ENCODE results near the gene TMC6. TPM values are rescaled to one million over a fixed set of nuclear protein-coding genes. Genes with fewer than 3 reads are reported as not detected.
A peak's percentile ranks its signal among the peaks of the same experiment; 100 is the strongest.

Gene TMC6
- total and polyA plus RNA-seq, 2 of the 13 experiments (the other 11 are each of a cell fraction or from before 2014, with no cell fraction given) = 48.4 to 99.1 TPM

DNA sequence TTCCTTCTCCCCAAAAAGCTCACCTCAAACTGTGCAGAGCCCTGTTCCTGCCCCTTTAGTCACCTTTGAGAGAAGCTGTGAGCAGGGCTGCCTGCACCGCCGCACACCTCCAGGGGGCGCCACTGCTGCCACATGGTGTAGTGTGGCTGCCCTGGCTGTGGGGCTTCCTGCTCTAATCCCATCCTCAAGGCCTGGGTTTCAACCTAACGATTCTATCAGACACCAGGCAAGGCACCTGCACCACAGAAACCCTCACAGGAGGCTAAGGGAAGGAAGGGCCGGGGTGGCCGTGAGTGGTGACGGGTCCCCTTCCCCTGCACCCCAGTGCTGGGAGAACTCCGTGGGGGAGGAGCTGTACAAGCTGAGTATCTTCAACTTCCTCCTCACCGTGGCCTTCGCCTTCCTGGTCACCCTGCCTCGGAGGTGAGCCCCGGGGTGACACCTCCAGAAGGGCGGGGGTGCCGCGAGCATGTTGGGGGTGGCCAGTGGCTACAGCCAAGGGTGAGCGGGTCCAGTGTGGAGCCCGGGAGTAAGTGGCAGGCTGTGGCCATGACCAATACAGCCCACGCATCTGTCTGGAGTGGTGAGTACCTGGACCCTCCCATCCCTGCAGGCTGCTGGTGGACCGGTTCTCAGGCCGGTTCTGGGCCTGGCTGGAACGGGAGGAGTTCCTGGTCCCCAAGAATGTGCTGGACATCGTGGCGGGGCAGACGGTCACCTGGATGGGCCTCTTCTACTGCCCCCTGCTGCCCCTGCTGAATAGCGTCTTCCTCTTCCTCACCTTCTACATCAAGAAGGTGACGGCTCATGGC is 9.0 kb upstream of the TMC6 start (continued):
- TF ChIP-seq ZBTB2 (CRISPR knock-in tag; IDR thresholded peaks at IDR 0.05; ENCODE audit: low read depth) (no peak), ZMYM3 (CRISPR knock-in tag; IDR thresholded peaks at IDR 0.05) (peak; percentile 29; the same call in 1 of the 2 replicates), ZKSCAN8 (CRISPR knock-in tag; IDR thresholded peaks at IDR 0.05; ENCODE audit: borderline replicate concordance) (no peak), RNF2 (conservative IDR thresholded peaks at IDR 0.05; ENCODE audit: low read depth) (no peak), PHF21A (CRISPR knock-in tag; IDR thresholded peaks at IDR 0.05) (peak; percentile 21; the same call in 1 of the 2 replicates), ZNF496 (CRISPR knock-in tag; IDR thresholded peaks at IDR 0.05; ENCODE audit: insufficient replicate concordance) (no peak), ZSCAN21 (CRISPR knock-in tag; IDR thresholded peaks at IDR 0.05; ENCODE audit: borderline replicate concordance) (no peak; the same call in 1 of the 2 replicates), ZNF34 (CRISPR knock-in tag; IDR thresholded peaks at IDR 0.05; ENCODE audit: borderline replicate concordance) (no peak), MYNN (CRISPR knock-in tag; IDR thresholded peaks at IDR 0.05; ENCODE audit: low read depth) (no peak), FOXA1 (IDR thresholded peaks at IDR 0.05) (no peak), FOXA1 (CRISPR knock-in tag; IDR thresholded peaks at IDR 0.05) (no peak), ATF5 (CRISPR knock-in tag; IDR thresholded peaks at IDR 0.05; ENCODE audit: low read depth) (no peak), ZNF451 (CRISPR knock-in tag; IDR thresholded peaks at IDR 0.05) (no peak), TAF1 (CRISPR knock-in tag; IDR thresholded peaks at IDR 0.05) (no peak), AHR (CRISPR knock-in tag; IDR thresholded peaks at IDR 0.05) (peak; percentile 33; the same call in 1 of the 2 replicates), PTBP1 (IDR thresholded peaks at IDR 0.05; ENCODE audit: low read depth, low read length, poor library complexity, severe bottlenecking) (no peak), SIN3A (IDR thresholded peaks at IDR 0.05; ENCODE audit: borderline replicate concordance, low read depth, low read length) (no peak), TBP (CRISPR knock-in tag; IDR thresholded peaks at IDR 0.05) (no peak)
- TF ChIP-seq, protein P1, sequence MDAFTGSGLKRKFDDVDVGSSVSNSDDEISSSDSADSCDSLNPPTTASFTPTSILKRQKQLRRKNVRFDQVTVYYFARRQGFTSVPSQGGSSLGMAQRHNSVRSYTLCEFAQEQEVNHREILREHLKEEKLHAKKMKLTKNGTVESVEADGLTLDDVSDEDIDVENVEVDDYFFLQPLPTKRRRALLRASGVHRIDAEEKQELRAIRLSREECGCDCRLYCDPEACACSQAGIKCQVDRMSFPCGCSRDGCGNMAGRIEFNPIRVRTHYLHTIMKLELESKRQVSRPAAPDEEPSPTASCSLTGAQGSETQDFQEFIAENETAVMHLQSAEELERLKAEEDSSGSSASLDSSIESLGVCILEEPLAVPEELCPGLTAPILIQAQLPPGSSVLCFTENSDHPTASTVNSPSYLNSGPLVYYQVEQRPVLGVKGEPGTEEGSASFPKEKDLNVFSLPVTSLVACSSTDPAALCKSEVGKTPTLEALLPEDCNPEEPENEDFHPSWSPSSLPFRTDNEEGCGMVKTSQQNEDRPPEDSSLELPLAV (CRISPR knock-in tag; conservative IDR thresholded peaks at IDR 0.05; ENCODE audit: low read depth) = no peak
- TF ChIP-seq, protein P2, sequence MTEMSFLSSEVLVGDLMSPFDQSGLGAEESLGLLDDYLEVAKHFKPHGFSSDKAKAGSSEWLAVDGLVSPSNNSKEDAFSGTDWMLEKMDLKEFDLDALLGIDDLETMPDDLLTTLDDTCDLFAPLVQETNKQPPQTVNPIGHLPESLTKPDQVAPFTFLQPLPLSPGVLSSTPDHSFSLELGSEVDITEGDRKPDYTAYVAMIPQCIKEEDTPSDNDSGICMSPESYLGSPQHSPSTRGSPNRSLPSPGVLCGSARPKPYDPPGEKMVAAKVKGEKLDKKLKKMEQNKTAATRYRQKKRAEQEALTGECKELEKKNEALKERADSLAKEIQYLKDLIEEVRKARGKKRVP (CRISPR knock-in tag; IDR thresholded peaks at IDR 0.05) = 0 out of 4 replicates have a peak, but pooled peaks of 1 of the 2 experiments have one; percentile 11
- TF ChIP-seq, protein P3, sequence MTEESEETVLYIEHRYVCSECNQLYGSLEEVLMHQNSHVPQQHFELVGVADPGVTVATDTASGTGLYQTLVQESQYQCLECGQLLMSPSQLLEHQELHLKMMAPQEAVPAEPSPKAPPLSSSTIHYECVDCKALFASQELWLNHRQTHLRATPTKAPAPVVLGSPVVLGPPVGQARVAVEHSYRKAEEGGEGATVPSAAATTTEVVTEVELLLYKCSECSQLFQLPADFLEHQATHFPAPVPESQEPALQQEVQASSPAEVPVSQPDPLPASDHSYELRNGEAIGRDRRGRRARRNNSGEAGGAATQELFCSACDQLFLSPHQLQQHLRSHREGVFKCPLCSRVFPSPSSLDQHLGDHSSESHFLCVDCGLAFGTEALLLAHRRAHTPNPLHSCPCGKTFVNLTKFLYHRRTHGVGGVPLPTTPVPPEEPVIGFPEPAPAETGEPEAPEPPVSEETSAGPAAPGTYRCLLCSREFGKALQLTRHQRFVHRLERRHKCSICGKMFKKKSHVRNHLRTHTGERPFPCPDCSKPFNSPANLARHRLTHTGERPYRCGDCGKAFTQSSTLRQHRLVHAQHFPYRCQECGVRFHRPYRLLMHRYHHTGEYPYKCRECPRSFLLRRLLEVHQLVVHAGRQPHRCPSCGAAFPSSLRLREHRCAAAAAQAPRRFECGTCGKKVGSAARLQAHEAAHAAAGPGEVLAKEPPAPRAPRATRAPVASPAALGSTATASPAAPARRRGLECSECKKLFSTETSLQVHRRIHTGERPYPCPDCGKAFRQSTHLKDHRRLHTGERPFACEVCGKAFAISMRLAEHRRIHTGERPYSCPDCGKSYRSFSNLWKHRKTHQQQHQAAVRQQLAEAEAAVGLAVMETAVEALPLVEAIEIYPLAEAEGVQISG (CRISPR knock-in tag; IDR thresholded peaks at IDR 0.05) = peak; percentile 42; the same call in 1 of the 2 replicates

Data from HepG2 (cell line).